GM18861 (cell line): ENCODE results near the gene DUSP22.
"Not testable (repeated sequence)": the region's sequence is repeated elsewhere in the genome, so short reads cannot be mapped to it uniquely, and the experiment has no call there.

ENCODE experiments used
- ATAC-seq: cut with Tn5 transposase; IDR thresholded peaks from one replicate; pipeline ENCODE4 v1.9.1; 2021; ENCODE audit not compliant: unreplicated experiment

Gene DUSP22

GRCh38 chr6:279341-280029 lies 12.8 kb upstream of the DUSP22 start:
- no peak for ATAC-seq

- no peak for ATAC-seq
These were observed 11.4 kb upstream of the DUSP22 start for GRCh38 chr6:280775-281468.

GRCh38 chr6:281469-282103 lies 10.7 kb upstream of the DUSP22 start:
- no peak for ATAC-seq

GRCh38 chr6:282177-282866 lies 10.0 kb upstream of the DUSP22 start:
- ATAC-seq, result no peak

GRCh38 chr6:282867-283416 lies 9.3 kb upstream of the DUSP22 start:
- ATAC-seq, result no peak

GRCh38 chr6:284486-284885 lies 7.8 kb upstream of the DUSP22 start:
- ATAC-seq, result no peak

GRCh38 chr6:285030-285771 lies 7.1 kb upstream of the DUSP22 start:
- no peak for ATAC-seq

GRCh38 chr6:285902-286301 lies 6.4 kb upstream of the DUSP22 start:
- not testable (repeated sequence) for ATAC-seq

- peak; percentile 18 for ATAC-seq
These were observed 5.4 kb upstream of the DUSP22 start for GRCh38 chr6:286681-287488.

- no peak for ATAC-seq
These were observed 4.8 kb upstream of the DUSP22 start for GRCh38 chr6:287489-287860.

GRCh38 chr6:288866-289265 lies 3.4 kb upstream of the DUSP22 start:
- ATAC-seq, result no peak

- ATAC-seq, result no peak
These were observed 2.0 kb upstream of the DUSP22 start for GRCh38 chr6:290111-290922.

- ATAC-seq, result no peak
These were observed 1.0 kb upstream of the DUSP22 start for GRCh38 chr6:291204-291696.

GRCh38 chr6:292506-293192 lies 362 bp downstream of the DUSP22 start:
- ATAC-seq, result peak; percentile 28

GRCh38 chr6:293193-294174 lies 1.2 kb downstream of the DUSP22 start:
- no peak for ATAC-seq

- no peak for ATAC-seq
These were observed 2.6 kb downstream of the DUSP22 start for GRCh38 chr6:294656-295565.
